ENCODE data around the gene ACOT12. TPM values are rescaled to one million over a fixed set of nuclear protein-coding genes. Genes with fewer than 3 reads are reported as not detected.

Gene ACOT12
- total RNA-seq = 0.07 TPM in 1 of 2 replicates, not detected in the other

DNA sequence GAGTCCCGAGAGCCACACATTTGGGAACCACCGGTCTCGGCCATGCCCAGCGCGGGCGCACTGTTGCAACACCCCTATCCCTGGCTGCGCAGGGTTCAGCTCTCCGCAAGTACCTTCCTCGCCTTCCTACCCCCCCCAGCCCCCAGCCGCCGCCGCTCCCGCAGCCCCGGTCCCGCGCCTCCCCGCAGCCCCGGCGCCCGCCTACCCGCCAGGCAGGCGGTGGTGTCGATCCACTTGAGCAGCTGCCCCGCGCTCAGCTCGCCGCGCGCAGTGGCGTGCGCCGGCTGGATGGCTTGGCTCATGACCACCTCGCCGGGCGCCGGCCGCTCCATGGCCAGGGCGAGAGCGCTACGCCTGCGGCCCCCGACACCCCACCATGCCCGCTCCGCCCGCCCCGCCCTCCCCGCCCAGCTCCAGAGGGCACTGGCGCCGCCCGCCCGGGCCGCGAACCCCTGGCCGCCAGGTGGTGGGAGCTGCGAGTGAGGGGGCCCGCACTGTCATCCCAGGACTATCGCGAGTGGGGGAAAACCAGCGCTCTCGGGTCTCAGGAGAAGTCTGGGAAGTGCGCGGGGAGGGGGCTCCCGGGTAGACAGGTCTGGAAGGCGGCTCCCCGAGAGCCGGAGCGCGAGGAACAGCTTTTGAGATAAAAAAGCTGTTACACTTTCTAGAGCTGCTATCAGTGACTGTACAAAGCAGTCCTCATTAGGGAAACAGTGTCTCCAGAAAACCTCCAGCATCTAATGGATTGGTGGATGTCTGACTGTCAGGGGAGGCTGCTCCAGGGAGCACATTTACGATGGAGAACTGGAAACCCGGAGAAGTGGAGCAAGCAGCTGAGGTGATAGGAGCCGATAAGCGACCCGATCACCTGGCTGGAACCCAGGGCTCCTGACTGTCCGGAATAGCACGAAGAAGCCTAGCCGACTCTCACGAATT lies at the start of gene ACOT12:
Gene ACOT12 (minus strand): TSS at position 352 of the 936 bp plus-strand sequence. CDS start 20 bp downstream, at position 332.

DNA sequence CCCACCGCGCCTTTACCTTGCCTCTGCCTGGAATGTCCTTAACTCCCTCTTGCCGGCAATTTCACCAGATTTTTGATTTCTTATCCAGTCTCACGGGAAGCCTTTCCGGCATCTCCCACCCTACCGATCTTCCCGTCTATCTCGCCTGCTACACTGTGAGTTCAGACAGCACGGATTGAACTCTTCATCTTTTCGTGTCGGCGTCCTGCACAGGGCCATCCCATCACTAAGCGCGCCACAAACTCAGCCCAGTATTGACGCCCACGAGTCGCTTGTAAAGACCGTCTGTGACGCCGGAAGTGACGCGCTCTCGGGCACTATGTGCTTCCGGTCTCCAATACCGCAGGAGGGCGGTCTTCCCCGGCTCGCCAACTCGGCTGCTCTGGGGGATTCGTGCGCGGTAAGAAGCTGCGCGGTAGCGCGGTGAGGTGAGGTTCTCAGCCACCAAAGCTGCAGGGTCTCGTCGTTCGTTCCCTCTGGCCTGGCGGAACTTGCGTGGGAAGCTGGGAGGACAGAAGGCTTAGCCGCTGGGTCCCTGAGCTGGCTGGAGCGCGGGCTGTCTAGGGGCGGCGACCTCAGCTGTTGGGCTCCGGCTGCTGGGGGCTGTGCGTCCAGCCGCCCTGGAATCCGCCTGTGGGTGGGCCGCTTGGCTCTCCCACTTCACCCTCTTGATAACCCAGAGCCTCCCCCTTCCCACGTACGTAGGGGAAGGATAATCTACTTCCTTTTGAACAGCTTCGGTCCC lies 92.5 kb downstream of the ACOT12 start, which contains the start of gene ZCCHC9:
Gene ZCCHC9 (plus strand): TSS at position 317 of the 745 bp plus-strand sequence. CDS start 3,171 bp downstream, outside the sequence.

Other genes starting within 250 kb of the ACOT12 start
- 0.36 TPM in 1 of 2 replicates, not detected in the other for gene CKMT2, start 160.8 kb downstream of the ACOT12 start, total RNA-seq
- gene ZCCHC9, start 92.5 kb downstream of the ACOT12 start, total RNA-seq = 26.1 and 41.7 TPM in 2 replicates

Measured in nasal cavity respiratory epithelium epithelial cell of viscerocranial mucosa (primary cell).